Lung (tissue), 12 donors: ENCODE measurements around the gene CCDC112. TPM values are rescaled to one million over a fixed set of nuclear protein-coding genes. Genes with fewer than 3 reads are reported as not detected.

ENCODE experiments used
- ATAC-seq: fragments of 200-7000 bp; cut with Tn5 transposase; one replicate; pipeline ENCODE4 v1.9.1; 2020; ENCODE audit warnings: moderate number of reproducible peaks; ENCODE audit not compliant: insufficient read depth, low FRiP score
- DNase-seq, 3 donors: peaks; one replicate each; pipeline ENCODE4 v3.0.0-alpha.2; 2013 to 2017
- H3K27ac ChIP-seq, 2 donors: one replicate each; pipeline ENCODE4 v1.5.1; 2013; ENCODE audit warnings: mild to moderate bottlenecking in 2 of 2, moderate library complexity in 2 of 2, control low read depth in 1 of 2, inconsistent platforms in 1 of 2, low read depth in 1 of 2, low read length in 1 of 2
- H3K27me3 ChIP-seq, 3 donors: one replicate each; pipeline ENCODE4 v1.5.1; 2013; ENCODE audit warnings: low read length in 2 of 3; ENCODE audit not compliant: control insufficient read depth in 3 of 3, insufficient read depth in 3 of 3
- H3K36me3 ChIP-seq, 4 donors: one replicate each; pipeline ENCODE4 v1.5.1; 2013; ENCODE audit warnings: low read length in 4 of 4, mild to moderate bottlenecking in 1 of 4, moderate library complexity in 1 of 4; ENCODE audit not compliant: control insufficient read depth in 4 of 4, insufficient read depth in 4 of 4
- H3K4me1 ChIP-seq, 5 donors: one replicate each; pipeline ENCODE4 v1.5.1; 2013; ENCODE audit warnings: low read length in 5 of 5, mild to moderate bottlenecking in 2 of 5, moderate library complexity in 1 of 5; ENCODE audit not compliant: control insufficient read depth in 5 of 5, insufficient read depth in 5 of 5
- H3K4me3 ChIP-seq: one replicate; pipeline ENCODE4 v1.5.1; 2013; ENCODE audit warnings: mild to moderate bottlenecking, control low read depth, moderate library complexity
- H3K9ac ChIP-seq, 2 donors: one replicate each; pipeline ENCODE4 v1.5.1; 2013; ENCODE audit warnings: low read length in 2 of 2, control low read depth in 1 of 2; ENCODE audit not compliant: insufficient read depth in 1 of 2
- H3K9me3 ChIP-seq, 4 donors: one replicate each; pipeline ENCODE4 v1.5.1; 2013; ENCODE audit warnings: low read length in 3 of 4, mild to moderate bottlenecking in 1 of 4, moderate library complexity in 1 of 4; ENCODE audit not compliant: control insufficient read depth in 4 of 4, insufficient read depth in 3 of 4
- CTCF ChIP-seq: IDR thresholded peaks from 2 replicates; pipeline ENCODE4 v1.5.1; 2012; ENCODE audit warnings: mild to moderate bottlenecking; ENCODE audit errors: control extremely low read depth, extremely low read depth
- WGBS, 2 donors: extraction: QIAGEN DNeasy Blood & Tissue Kit; methylation state at CpG; one replicate each; pipeline ENCODE4 v1.1.7; 2013; 5-methylcytosine and 5-hydroxymethylcytosine counted together
- polyA plus RNA-seq, 2 donors: library from polyadenylated mRNA; stranded (reverse); fragments of 200-250 nt; gene quantifications; one replicate each; pipeline ENCODE4 v1.2.1, GENCODE V29; 2013
- total RNA-seq, 2 donors: library from RNA; depleted of rRNA in 1 of 2; stranded (reverse); fragments of >200 nt in 1 of 2; gene quantifications; one replicate each; pipeline ENCODE4 v1.2.1, GENCODE V29; 2014 to 2021
- donor health status: control.
- donor health status: control.
- donor health status: Bipolar disorder and iron deficiency.
- donor health status: healthy.
- donor health status: DM: yes; HTN: yes; CAD: no.

CCDC112 gene
- total and polyA plus RNA-seq, 4 donors, result 3.5 to 9.9 (median 6.8) TPM

- H3K9ac ChIP-seq, result no peak overlapping the region
- no peak for TF ChIP-seq CTCF
- DNase-seq (no peak), ATAC-seq (no peak)
- H3K4me3 ChIP-seq, result no peak overlapping the region
- no peaks in the 10 kb centered on the region for H3K4me1 ChIP-seq
- no peaks in the 10 kb centered on the region for H3K9me3 ChIP-seq
- H3K27ac ChIP-seq, result no peak overlapping the region
- no peaks in the 10 kb centered on the region for H3K27me3 ChIP-seq
- 89% methylated on average over 1 of the region's 1 CpG for WGBS, 2 donors
- no peaks in the 10 kb centered on the region for H3K36me3 ChIP-seq
These were observed 14.3 kb downstream of the CCDC112 start for GRCh38 chr5:115282131-115282530.

- DNase-seq, result no peak
- H3K4me1 ChIP-seq, result no peaks in the 10 kb centered on the region
- H3K4me3 ChIP-seq, result no peak overlapping the region
- H3K9ac ChIP-seq, result no peak overlapping the region
- H3K36me3 ChIP-seq, result peaks cover 0 to 14% (median 3%) of the 10 kb centered on the region in 4 donors
- no peak overlapping the region for H3K27ac ChIP-seq
- no peak for TF ChIP-seq CTCF
- H3K27me3 ChIP-seq, result no peaks in the 10 kb centered on the region
- no peaks in the 10 kb centered on the region for H3K9me3 ChIP-seq
- WGBS, 2 donors, result 43 to 78% methylated on average over 3 of the region's 3 CpGs
- ATAC-seq, result no peak
These were observed 21.9 kb downstream of the CCDC112 start for GRCh38 chr5:115274584-115274983.

GRCh38 chr5:115272297-115272958 is 24.0 kb downstream of the CCDC112 start:
- H3K4me1 ChIP-seq, result no peaks in the 10 kb centered on the region
- ATAC-seq (no peak), DNase-seq (no peak)
- no peak overlapping the region for H3K4me3 ChIP-seq
- no peaks in the 10 kb centered on the region for H3K9me3 ChIP-seq
- H3K36me3 ChIP-seq, result peaks cover 0 to 14% (median 3%) of the 10 kb centered on the region in 4 donors
- no peak overlapping the region for H3K9ac ChIP-seq
- no peak for TF ChIP-seq CTCF
- H3K27ac ChIP-seq, result no peak overlapping the region
- no peaks in the 10 kb centered on the region for H3K27me3 ChIP-seq
- 87 to 98% methylated on average over 3 of the region's 3 CpGs for WGBS, 2 donors
